PC-9 (cell line): ENCODE measurements around the gene ABHD1. TPM values are rescaled to one million over a fixed set of nuclear protein-coding genes. Genes with fewer than 3 reads are reported as not detected.

Source experiments
- BruUV-seq: library from RNA; stranded (reverse); fragments of 400-500 nt; replicated peaks from 2 replicates; lab custom pipeline; 2021; lab: Mats Ljungman, UMichigan
- CTCF ChIA-PET: fragments of 300-600 bp; sonication (Branson Sonifier 250); formaldehyde crosslinking; loops from one replicate; lab custom pipeline; 2022; ENCODE audit warnings: antibody characterized with exemption; lab: Charles Lee
- POLR2A ChIA-PET: fragments of 300-600 bp; sonication (Branson Sonifier 250); formaldehyde crosslinking; loops from one replicate; lab custom pipeline; 2022; ENCODE audit warnings: antibody characterized with exemption; ENCODE audit not compliant: unreplicated experiment; lab: Charles Lee
- DNase-seq, 2 experiments: peaks; one replicate each; pipeline versions ENCODE4 v3.0.0 to v3.0.0-alpha.2; 2015 to 2022; ENCODE audit warnings: mixed read lengths in 1 of 2
- H2AFZ ChIP-seq: fragments of 200-600 bp; sonication (generic); 2 replicates; pipeline ENCODE4 v1.8.1; 2017; ENCODE audit warnings: antibody characterized with exemption
- H3F3A ChIP-seq: fragments of 200-600 bp; sonication (generic); 2 replicates; pipeline ENCODE4 v1.8.1; 2017; ENCODE audit warnings: antibody characterized with exemption, mild to moderate bottlenecking, low read depth; ENCODE audit not compliant: insufficient read depth
- H3K27ac ChIP-seq: fragments of 200-600 bp; sonication (generic); 2 replicates; pipeline ENCODE4 v1.6.1; 2016; ENCODE audit warnings: mixed run types
- H3K27me3 ChIP-seq: fragments of 200-600 bp; sonication (generic); 2 replicates; pipeline ENCODE4 v1.6.1; 2016; ENCODE audit warnings: low read depth, mixed run types; ENCODE audit not compliant: insufficient read depth
- H3K36me3 ChIP-seq: fragments of 200-600 bp; sonication (generic); 2 replicates; pipeline ENCODE4 v1.6.1; 2016; ENCODE audit warnings: low read depth, mixed run types
- H3K4me1 ChIP-seq: fragments of 200-600 bp; sonication (generic); replicated peaks from 2 replicates; pipeline ENCODE4 v1.6.1; 2016; ENCODE audit warnings: mixed run types; ENCODE audit not compliant: insufficient read depth
- H3K4me2 ChIP-seq: fragments of 200-600 bp; sonication (generic); 2 replicates; pipeline ENCODE4 v1.6.1; 2017; ENCODE audit warnings: mixed run types
- H3K4me3 ChIP-seq: fragments of 200-600 bp; sonication (generic); 2 replicates; pipeline ENCODE4 v1.6.1; 2016; ENCODE audit warnings: mixed run types
- H3K79me2 ChIP-seq: fragments of 200-600 bp; sonication (generic); 2 replicates; pipeline ENCODE4 v1.6.1; 2017; ENCODE audit warnings: low read depth, mixed run types
- H3K9me2 ChIP-seq: fragments of 200-600 bp; sonication (generic); 2 replicates; pipeline ENCODE4 v1.8.1; 2017; ENCODE audit warnings: mild to moderate bottlenecking; ENCODE audit not compliant: insufficient read depth
- H3K9me3 ChIP-seq: fragments of 200-600 bp; sonication (generic); 2 replicates; pipeline ENCODE4 v1.8.1; 2016; ENCODE audit warnings: low read depth; ENCODE audit not compliant: insufficient read depth
- H4K20me1 ChIP-seq: fragments of 200-600 bp; sonication (generic); 2 replicates; pipeline ENCODE4 v1.8.1; 2017; ENCODE audit not compliant: insufficient read depth
- CTCF ChIP-seq: fragments of 200-600 bp; sonication (generic); conservative IDR thresholded peaks from 2 replicates; pipeline ENCODE4 v1.6.1; 2017; ENCODE audit warnings: mixed run types, antibody characterized with exemption, mild to moderate bottlenecking, moderate library complexity
- EZH2 ChIP-seq: fragments of 200-600 bp; sonication (generic); IDR thresholded peaks from 2 replicates; pipeline ENCODE4 v1.8.0; 2017; ENCODE audit warnings: antibody characterized with exemption, low read depth
- intact Hi-C: fragments of 100-400 bp; cut with micrococcal nuclease; formaldehyde crosslinking; loops from one replicate; pipeline ENCODE4 v1.10.0; 2022; ENCODE audit not compliant: unreplicated experiment
- total RNA-seq: library from RNA; stranded (reverse); gene quantifications from 2 replicates; pipeline ENCODE4 v1.2.3, GENCODE V29; 2021

Gene ABHD1
- total RNA-seq, 1 experiment from 2014 or later = not detected

DNA sequence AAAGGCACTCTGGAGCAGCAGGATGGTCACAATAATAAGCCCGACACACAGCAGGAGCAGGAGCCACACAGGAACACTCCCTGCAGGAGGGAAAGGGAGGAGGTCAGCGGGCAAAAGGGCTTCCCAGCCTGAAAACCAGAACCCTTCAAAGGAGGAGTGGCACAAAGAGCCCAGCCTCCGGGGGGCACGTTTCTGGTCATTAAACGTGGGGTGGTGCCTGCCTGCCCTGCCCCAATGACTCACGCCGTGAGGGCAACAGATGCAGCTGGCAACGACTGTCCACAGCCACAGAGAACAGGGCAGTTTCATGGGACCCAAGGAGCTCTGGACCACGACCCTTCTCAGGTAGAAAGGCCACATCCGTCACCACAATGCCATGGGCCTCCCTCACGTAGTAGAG is 7.8 kb downstream of the ABHD1 start:
- peaks cover 19% of the 10 kb centered on the region for H3K79me2 ChIP-seq
- H3K27ac ChIP-seq = no peak overlapping the region
- no peaks in the 10 kb centered on the region for H3K9me2 ChIP-seq
- TF ChIP-seq EZH2 (no peak), CTCF (no peak)
- 0 out of 2 replicates have a peak, but pooled peaks cover 8% of the 10 kb centered on the region for H3K36me3 ChIP-seq
- BruUV-seq = no TSS peak
- POLR2A ChIA-PET = interaction anchor here (0.6 kb wide), 1 partner anchor 454 kb away, joined by 3 read pairs; no protein-coding TSS in a partner anchor
- H4K20me1 ChIP-seq = peaks cover 7% of the 10 kb centered on the region; the same call in 1 of the 2 replicates
- peaks cover 10% of the 10 kb centered on the region; the same call in 1 of the 2 replicates for H3F3A ChIP-seq
- CTCF ChIA-PET = no interaction called here
- no peak overlapping the region for H2AFZ ChIP-seq
- no peaks in the 10 kb centered on the region for H3K27me3 ChIP-seq
- no peak overlapping the region for H3K4me3 ChIP-seq
- no peaks in the 10 kb centered on the region for H3K9me3 ChIP-seq
- no peak overlapping the region for H3K4me2 ChIP-seq
- peaks cover 10% of the 10 kb centered on the region for H3K4me1 ChIP-seq
- no peak for DNase-seq
- intact Hi-C loops = loop anchor here (10.0 kb wide), 1 partner anchor 83 kb away; the partner anchor contains the start of genes ATRAID, CAD and SLC5A6

DNA sequence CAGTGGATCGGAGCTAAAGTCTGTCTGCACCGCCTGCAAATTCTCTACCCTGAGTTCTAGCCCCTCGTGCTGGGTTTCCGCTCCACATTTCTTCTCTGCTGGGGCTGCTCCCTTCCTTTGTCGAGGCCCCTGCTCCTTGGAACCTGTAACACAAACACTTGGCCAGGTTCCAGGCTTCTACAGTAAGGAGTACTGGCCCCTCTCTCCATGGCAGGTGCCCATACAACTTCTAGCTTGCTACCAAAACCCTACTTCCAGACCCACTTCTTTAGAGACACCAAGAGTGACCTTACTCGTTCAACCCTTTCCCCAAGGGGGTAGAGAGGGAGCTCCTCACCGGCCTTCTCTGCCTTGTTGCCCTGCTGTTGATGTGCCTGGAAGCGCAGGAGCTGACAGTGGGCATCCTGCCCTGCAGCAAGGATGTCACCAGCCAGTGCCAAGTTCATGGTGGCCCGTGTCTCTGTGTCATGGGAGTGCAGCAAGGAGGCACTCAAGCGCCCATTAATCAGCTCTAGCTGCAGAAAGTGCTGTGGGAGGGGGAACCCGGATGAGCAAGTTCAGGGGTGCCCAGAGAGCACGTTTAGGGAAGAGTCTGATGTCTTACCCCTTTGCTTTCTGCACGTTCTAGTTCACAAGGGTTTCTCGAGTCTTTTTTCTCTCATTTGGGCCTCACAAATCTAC is 9.7 kb downstream of the ABHD1 start:
- Histone ChIP-seq H3K4me3 (peak overlapping the region; percentile 83), H3K4me1 (peaks cover 10% of the 10 kb centered on the region), H3K79me2 (peaks cover 19% of the 10 kb centered on the region), H3K27me3 (no peaks in the 10 kb centered on the region), H4K20me1 (peaks cover 7% of the 10 kb centered on the region; the same call in 1 of the 2 replicates), H3K36me3 (0 out of 2 replicates have a peak, but pooled peaks cover 8% of the 10 kb centered on the region), H3K9me2 (no peaks in the 10 kb centered on the region), H3K27ac (no peak overlapping the region), H3K9me3 (no peaks in the 10 kb centered on the region), H3K4me2 (peak overlapping the region; percentile 89), H3F3A (peaks cover 10% of the 10 kb centered on the region; the same call in 1 of the 2 replicates), H2AFZ (no peak overlapping the region)
- ChIA-PET POLR2A (no interaction called here), CTCF (interaction anchor here (0.6 to 1.2 kb wide), 2 partner anchors 58 to 221 kb away, joined by 3 read pairs; no protein-coding TSS in a partner anchor)
- intact Hi-C loops = loop anchor here (10.0 kb wide), 1 partner anchor 81 kb away; the partner anchor contains the start of genes ATRAID, CAD and SLC5A6
- no peak for DNase-seq
- TF ChIP-seq EZH2 (no peak), CTCF (no peak; the same call in 1 of the 2 replicates)
- TSS peak; percentile 66 for BruUV-seq

- Histone ChIP-seq H4K20me1 (peaks cover 7% of the 10 kb centered on the region; the same call in 1 of the 2 replicates), H3K79me2 (peaks cover 19% of the 10 kb centered on the region), H2AFZ (peak within 1 kb of the TSS; percentile 94), H3F3A (peaks cover 10% of the 10 kb centered on the region; the same call in 1 of the 2 replicates), H3K4me1 (peaks cover 10% of the 10 kb centered on the region), H3K4me3 (peak within 1 kb of the TSS; percentile 83), H3K36me3 (0 out of 2 replicates have a peak, but pooled peaks cover 8% of the 10 kb centered on the region), H3K9me3 (no peaks in the 10 kb centered on the region), H3K9me2 (no peaks in the 10 kb centered on the region), H3K4me2 (peak within 1 kb of the TSS; percentile 89), H3K27me3 (no peaks in the 10 kb centered on the region), H3K27ac (peak within 1 kb of the TSS; percentile 12; the same call in 1 of the 2 replicates)
- peak; percentile 88 to 99 for DNase-seq
- ChIA-PET CTCF (interaction anchor here (0.6 to 1.2 kb wide), 3 partner anchors 57 to 335 kb away, joined by 3 to 4 read pairs (median 3); no protein-coding TSS in a partner anchor), POLR2A (no interaction called here)
- no TSS peak for BruUV-seq
- TF ChIP-seq CTCF = no peak; the same call in 1 of the 2 replicates
- TF ChIP-seq EZH2 = no peak
- intact Hi-C loops = loop anchor here (1.0 to 10.0 kb wide), 2 partner anchors 81 to 187 kb away; partner anchors contain the start of genes ATRAID, CAD and SLC5A6
Measured at GRCh38 chr2:27133905-27134780, 10.5 kb downstream of the ABHD1 start, which contains the start of gene PREB. TSS of gene PREB (minus strand) at chr2:27134636. CDS start at chr2:27134421, 215 bp downstream.
